Kidney capillary endothelial cell (primary cell): ENCODE data around the gene NFIC.
"Not testable (repeated sequence)": the region's sequence is repeated elsewhere in the genome, so short reads cannot be mapped to it uniquely, and the experiment has no call there.

Experiments used
- DNase-seq: peaks from one replicate; pipeline ENCODE4 v3.0.0-alpha.2; 2018; ENCODE audit warnings: low spot score

NFIC gene

GRCh38 chr19:3374369-3375112 is 8.2 kb downstream of the NFIC start:
- DNase-seq, result no peak

GRCh38 chr19:3375221-3376090 is 9.1 kb downstream of the NFIC start:
- no peak for DNase-seq

- not testable (repeated sequence) for DNase-seq
Measured at GRCh38 chr19:3376091-3376455, 9.7 kb downstream of the NFIC start.

GRCh38 chr19:3378352-3379150 is 12.2 kb downstream of the NFIC start:
- no peak for DNase-seq

DNA sequence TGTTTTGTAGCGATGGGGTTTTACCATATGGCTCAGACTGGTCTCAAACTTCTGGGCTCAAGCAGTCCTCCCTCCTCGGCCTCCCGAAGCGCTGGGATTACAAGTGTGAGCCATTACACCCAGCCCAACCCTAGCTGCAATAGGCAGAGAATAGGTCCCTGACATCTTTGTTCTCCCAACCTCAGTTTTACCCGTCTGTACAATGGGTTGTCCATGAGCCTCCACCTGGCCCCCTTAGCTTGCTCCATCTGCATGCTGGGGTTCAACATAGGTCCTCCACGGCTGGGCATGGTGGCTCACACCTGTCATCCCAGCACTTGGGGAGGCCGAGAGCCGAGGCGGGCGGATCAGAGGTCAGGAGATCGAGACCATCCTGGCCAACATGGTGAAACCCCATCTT is 14.4 kb downstream of the NFIC start:
- no peak for DNase-seq

DNA sequence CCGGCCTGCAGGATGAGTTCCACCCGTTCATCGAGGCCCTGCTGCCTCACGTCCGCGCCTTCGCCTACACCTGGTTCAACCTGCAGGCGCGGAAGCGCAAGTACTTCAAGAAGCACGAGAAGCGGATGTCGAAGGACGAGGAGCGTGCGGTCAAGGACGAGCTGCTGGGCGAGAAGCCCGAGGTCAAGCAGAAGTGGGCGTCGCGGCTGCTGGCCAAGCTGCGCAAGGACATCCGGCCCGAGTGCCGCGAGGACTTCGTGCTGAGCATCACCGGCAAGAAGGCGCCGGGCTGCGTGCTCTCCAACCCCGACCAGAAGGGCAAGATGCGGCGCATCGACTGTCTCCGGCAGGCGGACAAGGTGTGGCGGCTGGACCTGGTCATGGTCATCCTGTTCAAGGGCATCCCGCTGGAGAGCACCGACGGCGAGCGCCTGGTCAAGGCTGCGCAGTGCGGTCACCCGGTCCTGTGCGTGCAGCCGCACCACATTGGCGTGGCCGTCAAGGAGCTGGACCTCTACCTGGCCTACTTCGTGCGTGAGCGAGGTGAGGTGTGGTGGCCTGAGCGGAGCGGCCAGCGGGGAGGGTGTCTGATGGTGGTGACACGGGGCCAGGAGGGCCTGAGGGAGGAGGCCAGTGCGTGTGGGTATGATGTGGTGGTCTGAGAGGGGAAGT is 15.5 kb downstream of the NFIC start:
- no peak for DNase-seq

DNA sequence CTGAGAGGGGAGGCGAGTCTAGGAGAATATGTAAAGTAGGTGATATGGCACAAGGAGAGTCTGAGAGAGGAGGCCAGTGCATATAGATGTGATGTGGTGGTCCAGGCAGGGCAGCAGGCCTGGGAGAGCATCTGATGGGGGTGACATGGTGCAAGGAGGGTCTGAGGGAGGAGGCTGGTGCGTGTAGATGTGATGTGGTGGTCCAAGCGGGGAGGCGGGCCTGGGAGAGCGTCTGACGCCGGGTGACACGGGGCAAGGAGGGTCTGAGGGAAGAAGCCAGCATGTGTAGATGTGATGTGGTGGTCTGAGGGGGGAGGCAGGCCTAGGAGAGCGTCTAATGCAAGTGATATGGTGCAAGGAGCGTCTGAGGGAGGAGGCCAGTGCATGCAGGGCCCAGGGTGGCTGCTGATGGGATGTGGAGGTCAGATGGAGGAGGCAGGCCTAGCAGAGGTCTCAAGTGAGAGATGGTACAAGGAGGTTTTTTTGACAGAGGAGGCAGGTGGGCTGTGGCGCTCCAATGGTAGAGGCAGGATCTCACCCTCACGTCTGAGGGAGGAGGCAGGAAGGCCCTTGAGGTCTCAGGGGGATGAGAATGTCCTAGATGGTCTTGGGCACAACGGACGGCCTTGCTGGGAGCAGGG is 16.2 kb downstream of the NFIC start:
- no peak for DNase-seq

- DNase-seq, result no peak
Measured at GRCh38 chr19:3383121-3383722, 16.8 kb downstream of the NFIC start.

- DNase-seq, result no peak
Measured at GRCh38 chr19:3386447-3387234, 20.3 kb downstream of the NFIC start.

GRCh38 chr19:3387645-3388589 is 21.5 kb downstream of the NFIC start:
- no peak for DNase-seq

DNA sequence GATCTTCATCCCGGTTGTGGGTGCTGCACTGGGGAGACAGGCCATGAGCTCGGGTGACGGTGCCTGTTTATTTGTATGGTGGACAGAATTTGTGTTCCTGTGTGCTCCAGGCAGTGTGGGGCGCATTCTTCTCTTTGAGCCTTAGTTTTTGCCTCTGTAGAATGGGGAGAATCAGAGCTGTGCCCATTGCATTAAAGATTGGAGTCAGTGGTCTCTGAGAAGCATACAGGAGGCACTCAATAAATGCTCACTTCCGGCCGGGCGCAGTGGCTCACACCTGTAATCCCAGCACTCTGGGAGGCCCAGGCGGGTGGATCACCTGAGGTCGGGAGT is 23.0 kb downstream of the NFIC start:
- DNase-seq, result no peak

DNA sequence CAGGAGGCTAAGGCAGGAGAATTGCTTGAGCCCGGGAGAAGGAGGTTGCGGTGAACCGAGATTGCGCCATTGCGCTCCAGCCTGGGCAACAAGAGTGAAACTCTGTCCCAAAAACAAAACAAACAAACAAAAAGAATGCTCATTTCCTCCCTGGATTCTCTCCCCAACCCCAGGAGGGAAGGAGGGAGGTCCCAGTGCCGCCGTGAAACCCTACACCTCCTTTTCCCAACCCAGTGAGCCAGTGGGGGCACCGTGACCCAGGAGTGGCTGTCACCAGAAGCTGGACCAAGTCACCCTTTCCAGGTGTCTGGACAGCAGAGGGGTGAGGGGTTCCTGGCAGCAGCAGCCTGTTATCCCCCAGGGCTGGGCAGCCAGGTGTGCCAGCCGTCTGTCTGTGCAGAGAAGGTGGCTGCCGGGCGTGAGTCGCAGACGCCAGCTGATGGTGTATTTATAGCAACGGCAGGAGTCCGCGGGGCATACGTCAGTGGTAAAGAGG is 23.5 kb downstream of the NFIC start:
- DNase-seq, result no peak

GRCh38 chr19:3391911-3392310 is 25.5 kb downstream of the NFIC start:
- DNase-seq, result not testable (repeated sequence)

GRCh38 chr19:3392480-3392879 is 26.1 kb downstream of the NFIC start:
- no peak for DNase-seq

- no peak for DNase-seq
Measured at GRCh38 chr19:3396881-3397265, 30.5 kb downstream of the NFIC start.

DNA sequence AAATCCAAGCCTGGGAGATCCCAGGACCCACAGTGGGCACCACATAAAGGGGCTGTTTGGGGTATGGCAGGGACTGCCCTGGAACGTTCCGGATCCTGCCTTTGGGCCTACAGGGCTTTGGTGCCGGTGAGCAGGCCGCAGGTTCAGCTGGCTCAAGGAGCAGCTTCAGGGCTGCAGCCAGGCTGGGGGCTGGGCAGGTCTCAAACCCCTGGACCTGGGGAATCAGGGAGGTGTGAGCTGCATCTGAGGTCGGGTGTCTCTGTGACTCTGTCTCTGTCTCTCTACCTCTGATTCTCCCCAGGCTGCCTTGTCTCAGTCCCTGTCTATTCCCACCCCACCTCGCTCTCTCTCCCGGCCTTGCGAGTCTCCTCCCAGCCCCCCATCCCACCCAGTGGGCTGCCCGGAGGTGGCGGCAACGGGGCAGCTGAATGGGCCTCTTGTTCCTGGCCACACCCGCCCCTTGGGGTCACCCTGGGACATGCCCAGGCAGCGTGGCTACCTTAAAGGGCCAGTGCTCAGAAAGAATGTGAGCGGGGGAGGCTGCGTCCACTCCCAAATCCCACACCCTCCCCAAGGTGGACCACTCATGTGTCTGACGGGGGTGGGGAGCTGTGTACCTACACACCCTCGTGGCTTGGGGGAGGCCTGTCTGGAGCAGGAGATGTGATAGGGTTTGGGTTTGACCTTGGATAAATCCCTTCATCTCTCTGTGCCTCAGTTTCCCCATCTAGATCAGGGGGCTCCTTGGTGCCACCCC is 31.1 kb downstream of the NFIC start:
- DNase-seq, result no peak

GRCh38 chr19:3398114-3398899 is 31.9 kb downstream of the NFIC start:
- no peak for DNase-seq

DNA sequence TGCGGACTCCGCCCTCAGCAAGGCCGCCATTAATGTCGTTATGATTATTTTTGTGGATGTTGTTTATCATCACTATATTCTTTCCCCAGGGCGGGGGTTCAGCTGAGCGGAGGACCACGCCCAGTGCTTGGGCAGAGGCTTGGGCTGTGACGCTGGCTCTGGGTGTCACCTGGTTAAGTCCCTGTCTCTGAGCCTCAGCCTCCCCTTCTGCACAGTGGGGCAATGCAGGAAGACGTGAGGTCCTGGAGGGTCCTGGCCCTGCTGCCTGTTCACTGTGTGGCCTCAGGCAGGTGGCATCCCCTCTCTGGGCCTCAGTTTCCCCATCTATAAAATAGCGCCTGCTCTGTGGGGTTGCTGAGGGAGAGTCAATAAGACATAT is 32.5 kb downstream of the NFIC start:
- no peak for DNase-seq
